Measurements from ENCODE around the gene SLC30A5. TPM values are rescaled to one million over a fixed set of nuclear protein-coding genes. Genes with fewer than 3 reads are reported as not detected.
"Not testable (repeated sequence)": the region's sequence is repeated elsewhere in the genome, so short reads cannot be mapped to it uniquely, and the experiment has no call there.

Gene SLC30A5
- total and polyA plus RNA-seq, 2 donors (not counting 3 experiments of a cell fraction or from before 2014, with no cell fraction given) = 33.0 to 37.0 TPM

DNA sequence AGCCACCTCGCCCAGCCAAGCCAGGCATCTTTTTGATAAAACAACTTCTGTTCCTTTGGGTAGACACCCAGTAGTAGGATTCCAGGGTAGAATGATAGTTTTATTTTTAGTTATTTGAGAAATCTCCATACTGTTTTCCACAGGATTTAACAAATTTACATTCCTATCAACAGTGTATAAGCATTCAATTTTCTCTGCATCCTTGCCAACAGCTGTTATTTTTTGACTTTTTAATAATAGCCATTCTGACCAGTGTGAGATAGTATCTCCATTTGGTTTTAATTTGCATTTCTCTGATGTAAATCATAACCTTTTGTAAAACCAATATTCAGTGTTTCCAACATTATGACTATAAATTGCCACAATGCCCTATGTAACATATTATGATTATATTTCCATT, 45.0 kb downstream of the SLC30A5 start:
- Histone ChIP-seq H3K4me2 (ENCODE audit: insufficient read depth, low read length) (no peak overlapping the region), H3K79me2 (ENCODE audit: control insufficient read depth, insufficient read depth, low read length) (no peaks in the 10 kb centered on the region), H3K9ac (replicated peaks; ENCODE audit: extremely low read depth, insufficient read depth, low read length) (no peak overlapping the region), H3K9me3 (replicated peaks; ENCODE audit: control insufficient read depth, insufficient read depth, low read length) (no peaks in the 10 kb centered on the region), H3K4me1 (ENCODE audit: control insufficient read depth, extremely low read depth, insufficient read depth, low read length) (no peaks in the 10 kb centered on the region), H3K4me3 (replicated peaks in 1 of 3; ENCODE audit: insufficient read depth in 1 of 3, low read depth in 1 of 3, low read length in 3 of 3) (no peak overlapping the region), H4K20me1 (replicated peaks; ENCODE audit: control insufficient read depth, extremely low read depth, insufficient read depth, low read length) (no peaks in the 10 kb centered on the region), H3K9me1 (replicated peaks; ENCODE audit: control insufficient read depth, extremely low read depth, insufficient read depth, low read length) (no peaks in the 10 kb centered on the region), H3K36me3 (ENCODE audit: control insufficient read depth in 2 of 2, extremely low read depth in 1 of 2, insufficient read depth in 2 of 2, low read length in 2 of 2) (no peaks in the 10 kb centered on the region), H3K27ac (ENCODE audit: insufficient read depth, low read depth, low read length) (no peak overlapping the region), H2AFZ (ENCODE audit: low read depth, low read length) (no peak overlapping the region), H3K27me3 (ENCODE audit: control insufficient read depth in 2 of 2, insufficient read depth in 2 of 2, low read length in 2 of 2) (no peaks in the 10 kb centered on the region)
- dilution Hi-C loops (cut with MboI; ENCODE audit: extremely low pct_ligation_motif_present, low sequenced_read_pairs) = no loop called here
- intact Hi-C loops (cut with micrococcal nuclease) = no loop called here
- POLR2A ChIA-PET = no interaction called here
- DNase-seq (ENCODE audit: low read depth, low spot score) (no peak), FAIRE-seq (no peak)
- CTCF ChIA-PET = no interaction called here
- TF ChIP-seq EZH2 (IDR thresholded peaks at IDR 0.05; ENCODE audit: borderline replicate concordance, low read depth, low read length, severe bottlenecking) (no peak), MAX (IDR thresholded peaks at IDR 0.05; ENCODE audit: insufficient read depth, insufficient read length) (no peak), POLR2AphosphoS5 (IDR thresholded peaks at IDR 0.05; ENCODE audit: insufficient read depth, low read depth, low read length) (no peak), POLR2A (IDR thresholded peaks at IDR 0.05; ENCODE audit: low read depth, low read length) (no peak), FOS (IDR thresholded peaks at IDR 0.05; ENCODE audit: borderline replicate concordance, insufficient read depth, low read length) (no peak), GATA2 (IDR thresholded peaks at IDR 0.05; ENCODE audit: insufficient read depth, insufficient read length, low read depth, low read length) (no peak), MYC (IDR thresholded peaks at IDR 0.05; ENCODE audit: low read depth, low read length) (no peak), JUN (IDR thresholded peaks at IDR 0.05; ENCODE audit: borderline replicate concordance, insufficient read depth, insufficient read length, low read depth) (no peak)
- TF ChIP-seq, protein P1, sequence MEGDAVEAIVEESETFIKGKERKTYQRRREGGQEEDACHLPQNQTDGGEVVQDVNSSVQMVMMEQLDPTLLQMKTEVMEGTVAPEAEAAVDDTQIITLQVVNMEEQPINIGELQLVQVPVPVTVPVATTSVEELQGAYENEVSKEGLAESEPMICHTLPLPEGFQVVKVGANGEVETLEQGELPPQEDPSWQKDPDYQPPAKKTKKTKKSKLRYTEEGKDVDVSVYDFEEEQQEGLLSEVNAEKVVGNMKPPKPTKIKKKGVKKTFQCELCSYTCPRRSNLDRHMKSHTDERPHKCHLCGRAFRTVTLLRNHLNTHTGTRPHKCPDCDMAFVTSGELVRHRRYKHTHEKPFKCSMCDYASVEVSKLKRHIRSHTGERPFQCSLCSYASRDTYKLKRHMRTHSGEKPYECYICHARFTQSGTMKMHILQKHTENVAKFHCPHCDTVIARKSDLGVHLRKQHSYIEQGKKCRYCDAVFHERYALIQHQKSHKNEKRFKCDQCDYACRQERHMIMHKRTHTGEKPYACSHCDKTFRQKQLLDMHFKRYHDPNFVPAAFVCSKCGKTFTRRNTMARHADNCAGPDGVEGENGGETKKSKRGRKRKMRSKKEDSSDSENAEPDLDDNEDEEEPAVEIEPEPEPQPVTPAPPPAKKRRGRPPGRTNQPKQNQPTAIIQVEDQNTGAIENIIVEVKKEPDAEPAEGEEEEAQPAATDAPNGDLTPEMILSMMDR (IDR thresholded peaks at IDR 0.05; ENCODE audit: extremely low read depth in 1 of 2, insufficient read depth in 1 of 2, low read depth in 1 of 2, low read length in 2 of 2) = no peak
- BruUV-seq (replicated peaks) = no TSS peak

DNA sequence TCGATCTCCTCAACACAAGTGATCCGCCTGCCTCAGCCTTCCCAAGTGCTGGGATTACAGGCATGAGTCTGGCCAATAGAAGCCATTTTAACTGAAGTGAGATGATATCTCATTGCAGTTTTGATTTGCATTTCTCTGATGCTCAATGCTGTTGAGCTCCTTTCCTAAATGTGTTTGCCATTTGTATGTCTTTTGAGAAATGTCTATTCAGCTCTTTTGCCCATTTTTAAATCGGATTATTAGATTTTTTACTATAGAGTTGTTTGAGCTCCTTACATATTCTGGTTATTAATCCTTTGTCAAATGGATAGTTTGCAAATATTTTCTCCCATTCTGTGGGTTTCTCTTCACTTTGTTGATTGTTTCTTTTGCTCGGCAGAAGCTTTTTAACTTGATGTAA, 46.4 kb downstream of the SLC30A5 start:
- POLR2A ChIA-PET = not testable (repeated sequence)

More for the DNA sequence above, 46.4 kb downstream of the SLC30A5 start:
- H3K9me1 ChIP-seq (replicated peaks; ENCODE audit: control insufficient read depth, extremely low read depth, insufficient read depth, low read length); H3K27me3 ChIP-seq (ENCODE audit: control insufficient read depth in 2 of 2, insufficient read depth in 2 of 2, low read length in 2 of 2); H3K4me3 ChIP-seq (replicated peaks in 1 of 3; ENCODE audit: insufficient read depth in 1 of 3, low read depth in 1 of 3, low read length in 3 of 3); H3K4me1 ChIP-seq (ENCODE audit: control insufficient read depth, extremely low read depth, insufficient read depth, low read length); H3K9ac ChIP-seq (replicated peaks; ENCODE audit: extremely low read depth, insufficient read depth, low read length); BruUV-seq (replicated peaks); H3K4me2 ChIP-seq (ENCODE audit: insufficient read depth, low read length); dilution Hi-C loops (cut with MboI; ENCODE audit: extremely low pct_ligation_motif_present, low sequenced_read_pairs); H3K27ac ChIP-seq (ENCODE audit: insufficient read depth, low read depth, low read length); H3K9me3 ChIP-seq (replicated peaks; ENCODE audit: control insufficient read depth, insufficient read depth, low read length); H3K79me2 ChIP-seq (ENCODE audit: control insufficient read depth, insufficient read depth, low read length); H4K20me1 ChIP-seq (replicated peaks; ENCODE audit: control insufficient read depth, extremely low read depth, insufficient read depth, low read length); H2AFZ ChIP-seq (ENCODE audit: low read depth, low read length); FAIRE-seq; CTCF ChIA-PET; DNase-seq (ENCODE audit: low read depth, low spot score); H3K36me3 ChIP-seq (ENCODE audit: control insufficient read depth in 2 of 2, extremely low read depth in 1 of 2, insufficient read depth in 2 of 2, low read length in 2 of 2); intact Hi-C loops (cut with micrococcal nuclease): not testable (repeated sequence)

Data from endothelial cell of umbilical vein (primary cell).